ENCODE results near the gene TJP2.

GRCh38 chr9:69151506-69151905, 22.6 kb upstream of the TJP2 start:
- TF ChIP-seq CTCF (IDR thresholded peaks at IDR 0.05; ENCODE audit: low read depth, low read length) (no peak), EZH2phosphoT487 (IDR thresholded peaks at IDR 0.05; ENCODE audit: low read depth) (no peak)
